NCI-H2029 treated with DMSO at 0.1 percent for 48 hours (cell line): ENCODE data around the gene ZNF878.

Source experiments
- DNase-seq: peaks from one replicate; lab custom pipeline; 2025; lab: John Stamatoyannopoulos, UW

Gene ZNF878

DNA sequence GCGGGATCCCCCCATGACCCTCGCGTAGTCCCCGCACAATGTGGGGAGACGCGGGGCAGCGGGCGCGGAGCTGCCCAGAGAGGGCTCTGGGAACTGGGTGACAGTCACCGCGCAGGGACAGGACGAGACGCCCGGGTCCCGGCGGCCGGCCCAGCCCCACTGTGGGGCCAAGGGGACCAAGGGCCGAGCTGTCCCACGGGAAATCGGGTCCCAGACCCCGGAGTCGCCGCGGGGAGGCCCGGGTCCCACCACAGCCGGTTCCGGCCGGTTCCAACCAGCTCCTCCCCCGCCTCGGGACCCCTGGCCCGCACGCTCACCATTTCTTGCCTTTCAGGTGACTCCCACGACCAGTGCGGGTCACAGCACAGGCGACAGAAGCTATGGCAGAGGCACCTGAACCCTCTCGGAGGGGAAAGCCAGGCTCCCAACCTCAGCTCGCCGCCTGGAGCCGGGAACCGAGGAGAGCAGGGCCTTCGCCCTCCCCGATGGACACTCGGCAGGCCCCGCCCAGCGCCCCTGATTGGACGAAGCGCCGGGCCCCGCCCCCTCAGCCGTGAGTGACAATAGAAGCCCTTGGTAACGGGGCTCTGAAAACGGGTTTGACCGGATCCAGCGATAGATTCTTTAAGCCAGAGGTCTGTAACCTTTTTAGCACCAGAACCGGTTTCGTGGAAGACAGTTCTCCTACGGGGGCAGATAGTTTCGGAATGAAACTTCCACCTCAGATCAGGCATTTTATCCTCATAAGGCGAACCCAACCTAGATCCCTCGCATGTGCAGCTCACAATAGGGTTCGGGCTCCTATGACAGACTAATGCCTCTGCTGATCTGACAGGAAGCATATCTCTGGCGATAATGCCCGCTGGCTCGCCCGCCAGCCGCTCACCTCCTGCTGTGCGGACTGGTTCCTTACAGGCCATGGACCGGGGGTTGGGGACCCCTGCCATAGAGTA, 17.3 kb downstream of the ZNF878 start, which contains the start of gene ZNF433:
Gene ZNF433 (minus strand): TSS at position 460 of the 953 bp plus-strand sequence. CDS start 140 bp downstream, at position 320.
- DNase-seq = peak; percentile 93

DNA sequence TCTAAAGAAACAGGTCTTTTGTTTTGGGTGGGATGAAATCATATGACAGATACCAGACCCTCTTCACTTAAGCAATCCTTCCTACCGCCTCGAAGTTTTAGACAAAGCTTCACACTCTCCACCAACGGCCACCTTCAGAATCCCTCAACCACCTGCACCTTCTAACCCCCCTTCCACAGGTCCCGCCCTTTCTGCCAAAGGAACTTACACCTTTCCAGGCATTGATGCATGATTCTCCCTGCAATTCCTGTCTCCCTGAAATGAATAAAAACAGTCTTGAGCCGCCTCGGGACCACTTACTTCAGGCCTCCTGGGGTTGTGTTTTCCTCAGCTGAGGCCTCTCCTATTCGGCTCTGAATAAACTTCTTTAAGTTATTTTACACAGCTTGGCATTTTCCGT, 18.1 kb downstream of the ZNF878 start:
- DNase-seq = no peak

DNA sequence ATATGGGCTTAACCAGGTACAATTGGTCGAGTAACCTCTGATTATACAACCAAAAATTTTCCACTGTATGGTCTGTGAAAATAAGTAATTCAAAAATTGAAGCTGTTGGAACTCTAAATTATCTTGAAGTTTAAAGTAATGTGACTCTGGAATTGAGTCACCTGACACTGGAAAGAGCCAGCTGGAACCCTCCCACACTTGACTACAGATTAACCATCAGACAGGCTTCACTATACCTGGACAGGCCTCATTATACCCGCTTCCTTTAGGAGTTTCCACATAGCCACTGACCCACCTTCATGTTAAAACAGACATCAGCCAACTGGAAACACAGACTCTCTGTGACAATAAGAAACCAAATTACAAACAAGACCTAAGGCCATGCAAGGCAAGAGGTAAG, 18.6 kb downstream of the ZNF878 start:
- DNase-seq = no peak

DNA sequence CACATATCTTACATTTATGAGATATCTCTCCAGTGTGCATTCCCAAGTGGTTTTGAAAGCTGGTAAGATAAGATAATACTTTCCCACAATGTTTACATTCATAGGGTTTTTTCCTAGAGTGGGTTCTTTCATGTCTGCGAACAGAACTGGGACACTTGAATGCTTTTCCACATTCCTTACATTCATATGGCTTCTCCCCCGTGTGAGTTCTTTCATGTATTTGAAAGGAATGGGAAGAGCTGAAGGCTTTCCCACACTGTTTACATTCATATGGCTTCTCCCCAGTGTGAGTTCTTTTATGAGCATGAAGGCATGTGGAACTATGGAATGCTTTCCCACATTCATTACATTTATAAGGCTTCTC, 37.0 kb downstream of the ZNF878 start:
- no peak for DNase-seq

DNA sequence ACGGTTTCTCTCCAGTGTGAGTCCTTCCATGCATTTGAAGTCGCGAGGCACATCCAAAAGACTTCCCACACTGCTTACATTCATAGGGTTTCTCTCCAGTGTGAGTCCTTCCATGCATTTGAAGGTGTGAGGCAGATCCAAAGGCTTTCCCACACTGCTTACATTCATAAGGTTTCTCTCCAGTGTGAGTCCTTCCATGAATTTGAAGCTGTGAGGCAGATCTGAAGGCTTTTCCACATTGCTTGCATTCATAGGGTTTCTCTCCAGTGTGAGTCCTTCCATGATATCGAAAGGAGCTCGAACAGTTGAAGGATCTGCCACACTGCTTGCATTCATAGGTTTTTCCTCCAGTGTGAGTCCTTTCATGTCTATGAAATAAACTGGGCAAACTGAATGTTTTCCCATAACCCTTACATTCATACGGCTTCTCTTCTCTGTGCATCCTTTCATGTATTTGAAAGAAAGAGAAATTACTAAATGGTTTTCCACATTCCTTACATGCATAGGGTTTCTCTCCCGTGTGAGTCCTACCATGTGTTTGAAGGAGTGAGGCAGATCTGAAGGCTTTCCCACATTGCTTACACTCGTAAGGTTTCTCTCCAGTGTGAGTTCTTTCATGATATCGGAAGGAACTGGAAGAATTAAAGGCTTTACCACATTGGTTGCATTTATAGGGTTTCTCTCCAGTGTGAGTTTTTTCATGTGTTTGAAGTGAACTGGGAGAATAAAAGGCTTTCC, 37.6 kb downstream of the ZNF878 start:
- DNase-seq = no peak

DNA sequence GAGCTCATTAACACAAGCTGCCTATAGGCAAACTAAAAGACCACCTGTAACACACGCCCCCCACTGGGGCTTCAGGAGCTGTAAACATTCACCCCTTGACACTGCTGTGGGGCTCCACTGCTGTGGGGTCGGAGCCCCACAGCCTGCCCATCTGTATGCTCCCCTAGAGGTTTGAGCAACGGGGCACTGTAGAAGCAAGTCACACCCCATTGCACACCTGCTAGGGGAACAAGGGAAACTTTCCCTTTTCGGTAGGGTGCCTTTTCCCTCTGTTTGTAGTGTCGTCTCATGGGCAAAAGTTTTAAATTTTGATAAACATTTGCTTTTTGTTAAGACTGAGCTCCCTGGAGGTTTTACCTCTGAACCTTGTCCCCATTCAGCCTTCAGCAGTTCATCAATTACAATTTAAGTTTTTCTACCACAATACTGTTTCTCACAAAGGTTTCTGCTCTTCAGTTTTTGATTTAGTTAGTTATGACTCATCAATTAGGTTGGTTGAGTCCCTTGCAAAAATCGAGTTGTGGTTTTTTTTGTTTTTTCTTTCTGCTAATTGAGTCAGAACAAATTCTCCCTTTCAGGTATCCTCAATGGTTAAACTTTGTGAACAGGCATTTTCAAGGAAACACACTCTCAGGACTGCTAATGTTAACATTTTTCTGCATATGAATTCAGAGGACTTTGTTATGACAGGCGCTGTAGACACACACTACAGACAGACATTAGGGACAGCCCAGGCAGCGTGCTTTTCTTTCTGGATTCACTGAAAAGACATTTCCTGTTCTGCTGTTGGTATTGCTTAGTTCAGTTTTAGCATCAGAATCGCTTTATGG, 52.4 kb downstream of the ZNF878 start:
- DNase-seq = no peak

DNA sequence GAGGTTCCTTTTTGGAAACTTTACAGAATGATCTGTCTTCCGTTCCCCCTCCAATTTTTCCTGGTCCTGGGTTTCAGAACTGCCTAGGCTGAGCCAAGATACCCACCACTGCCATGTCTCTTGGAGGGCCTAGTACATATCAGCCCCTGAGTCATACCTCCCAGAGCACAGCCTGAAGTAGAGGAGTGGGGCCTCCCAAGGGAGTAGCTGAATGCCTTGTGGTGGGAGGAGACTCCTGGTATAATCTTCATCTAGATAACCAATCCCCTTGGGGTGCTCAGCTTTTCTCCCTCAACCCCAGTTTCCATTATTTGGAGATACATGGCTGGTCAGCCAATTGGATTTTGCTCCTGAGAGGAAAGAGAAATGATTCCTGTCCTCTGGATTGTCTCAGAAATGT, 57.6 kb downstream of the ZNF878 start:
- no peak for DNase-seq
